OCI-LY1 (cell line): ENCODE data around the gene KCNIP4.

ENCODE experiments used
- H2AFZ ChIP-seq: fragments of 200-600 bp; sonication (generic), shearing (Covaris generic); 2 replicates; pipeline ENCODE4 v1.6.0; 2014; ENCODE audit warnings: antibody characterized with exemption, mild to moderate bottlenecking, low read length
- H3F3A ChIP-seq: fragments of 200-600 bp; sonication (generic), shearing (Covaris generic); 2 replicates; pipeline ENCODE4 v1.6.0; 2014; ENCODE audit warnings: mild to moderate bottlenecking, antibody characterized with exemption, low read length, moderate library complexity; ENCODE audit not compliant: insufficient read depth
- H3K27ac ChIP-seq: fragments of 200-600 bp; sonication (generic); 2 replicates; pipeline ENCODE4 v1.5.1; 2014; ENCODE audit warnings: low read length, mixed run types, mild to moderate bottlenecking, low read depth; ENCODE audit not compliant: poor library complexity, severe bottlenecking
- H3K27me3 ChIP-seq: fragments of 200-600 bp; sonication (generic); 2 replicates; pipeline ENCODE4 v1.6.0; 2014; ENCODE audit warnings: antibody characterized with exemption, mild to moderate bottlenecking, low read length, moderate library complexity; ENCODE audit not compliant: insufficient read depth
- H3K36me3 ChIP-seq: fragments of 200-600 bp; sonication (generic); 2 replicates; pipeline ENCODE4 v1.6.1; 2014; ENCODE audit warnings: mild to moderate bottlenecking, antibody characterized with exemption, low read length, moderate library complexity, mixed read lengths; ENCODE audit not compliant: insufficient read depth
- H3K4me1 ChIP-seq: fragments of 200-600 bp; sonication (generic); 2 replicates; pipeline ENCODE4 v1.5.1; 2014; ENCODE audit warnings: mild to moderate bottlenecking, low read length, moderate library complexity; ENCODE audit not compliant: insufficient read depth, severe bottlenecking
- H3K4me2 ChIP-seq: fragments of 200-600 bp; sonication (generic), shearing (Covaris generic); 2 replicates; pipeline ENCODE4 v1.6.1; 2014; ENCODE audit warnings: low read length
- H3K4me3 ChIP-seq: fragments of 200-600 bp; sonication (generic); 2 replicates; pipeline ENCODE4 v1.5.1; 2014; ENCODE audit warnings: low read length, low read depth, mild to moderate bottlenecking, mixed read lengths; ENCODE audit not compliant: poor library complexity, severe bottlenecking
- H3K79me2 ChIP-seq: fragments of 200-600 bp; shearing (Covaris generic); 2 replicates; pipeline ENCODE4 v1.6.1; 2016; ENCODE audit warnings: mixed run types, low read length, mixed read lengths; ENCODE audit not compliant: insufficient read depth
- H3K9ac ChIP-seq: fragments of 200-600 bp; sonication (generic), shearing (Covaris generic); 2 replicates; pipeline ENCODE4 v1.6.1; 2014; ENCODE audit warnings: mild to moderate bottlenecking, low read length, mixed read lengths
- H3K9me2 ChIP-seq: fragments of 200-600 bp; sonication (generic), shearing (Covaris generic); 2 replicates; pipeline ENCODE4 v1.6.1; 2014; ENCODE audit warnings: low read depth, mild to moderate bottlenecking, low read length, mixed read lengths
- H3K9me3 ChIP-seq: fragments of 200-600 bp; shearing (Covaris generic); 2 replicates; pipeline ENCODE4 v1.6.1; 2014; ENCODE audit warnings: low read length, mixed read lengths
- H4K20me1 ChIP-seq: fragments of 200-600 bp; sonication (generic), shearing (Covaris generic); 2 replicates; pipeline ENCODE4 v1.6.0; 2016; ENCODE audit warnings: mild to moderate bottlenecking, low read length; ENCODE audit not compliant: insufficient read depth
- CTCF ChIP-seq: fragments of 200-600 bp; sonication (generic), shearing (Covaris generic); IDR thresholded peaks from 2 replicates; pipeline ENCODE4 v1.5.1; 2017; ENCODE audit warnings: mild to moderate bottlenecking, antibody characterized with exemption, low read length, moderate library complexity, mixed read lengths
- EZH2 ChIP-seq: fragments of 200-600 bp; sonication (generic), shearing (Covaris generic); IDR thresholded peaks from 2 replicates; pipeline ENCODE4 v1.8.0; 2017; ENCODE audit warnings: borderline replicate concordance, mixed run types, mild to moderate bottlenecking, antibody characterized with exemption, low read length, moderate library complexity, mixed read lengths

KCNIP4 gene

DNA sequence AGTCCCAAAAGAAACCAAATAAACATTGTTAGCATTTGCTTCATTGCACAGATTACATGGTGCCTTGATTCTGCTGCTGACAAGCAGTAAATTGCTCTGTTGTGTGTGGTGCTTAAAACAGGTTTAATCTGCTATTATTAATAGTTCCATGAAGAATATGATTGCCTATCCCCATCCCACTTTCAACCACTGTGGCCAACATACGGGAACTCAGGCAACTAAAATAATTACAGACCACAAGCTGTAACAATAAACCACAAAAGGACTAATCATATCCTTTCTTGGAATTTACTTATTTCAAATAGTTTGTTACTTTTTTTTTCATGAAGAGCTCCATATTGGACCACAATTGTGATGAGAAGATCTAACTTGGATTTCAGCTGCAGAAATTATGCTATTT, 1116.8 kb downstream of the KCNIP4 start:
- no peak for TF ChIP-seq CTCF
- no peak for TF ChIP-seq EZH2
- no peaks in the 10 kb centered on the region for H3K9me3 ChIP-seq
- no peak overlapping the region for H2AFZ ChIP-seq
- no peaks in the 10 kb centered on the region for H3K27me3 ChIP-seq
- no peaks in the 10 kb centered on the region for H3F3A ChIP-seq
- no peaks in the 10 kb centered on the region for H3K36me3 ChIP-seq
- H3K9ac ChIP-seq: no peak overlapping the region
- no peaks in the 10 kb centered on the region for H3K79me2 ChIP-seq
- H3K4me2 ChIP-seq: no peak overlapping the region
- H3K27ac ChIP-seq: no peak overlapping the region
- no peaks in the 10 kb centered on the region for H3K9me2 ChIP-seq
- H3K4me1 ChIP-seq: no peaks in the 10 kb centered on the region
- no peaks in the 10 kb centered on the region for H4K20me1 ChIP-seq
- no peak overlapping the region for H3K4me3 ChIP-seq

DNA sequence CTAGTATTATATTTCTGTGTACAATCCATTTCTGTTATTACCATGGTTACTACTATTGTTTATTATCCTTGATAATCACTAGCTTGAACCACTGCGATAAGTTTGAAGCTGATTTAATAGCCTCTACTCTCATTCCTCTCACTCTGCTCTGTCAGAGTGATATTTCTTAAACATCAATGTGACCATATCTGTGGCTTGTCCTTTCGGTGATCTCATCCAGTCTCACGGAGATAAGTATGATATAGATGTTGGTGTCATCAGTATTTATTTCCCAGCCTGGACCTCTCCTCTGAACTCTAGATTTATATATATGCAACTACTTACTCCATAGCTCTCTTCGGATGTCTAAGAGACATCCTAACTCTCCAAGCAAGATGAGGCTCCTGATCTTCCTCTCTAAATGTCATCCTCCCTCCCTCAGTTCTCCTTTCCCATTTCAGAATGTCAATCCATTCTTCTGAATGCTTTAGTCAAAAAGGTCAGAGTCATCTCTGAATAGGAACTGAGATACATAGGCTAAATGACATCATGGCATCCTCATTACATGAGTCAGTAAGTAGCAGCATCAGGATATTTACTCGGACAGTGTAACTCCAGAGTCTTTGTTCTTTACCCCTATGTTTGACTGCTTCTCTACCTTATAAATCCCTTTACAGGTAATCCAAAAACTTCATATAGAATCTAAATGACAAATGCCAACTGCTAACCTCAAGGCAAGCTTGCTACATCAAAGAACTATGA, 1118.8 kb downstream of the KCNIP4 start:
- Histone ChIP-seq H3K4me2 (no peak overlapping the region), H3K4me1 (no peaks in the 10 kb centered on the region), H2AFZ (no peak overlapping the region), H3K9ac (no peak overlapping the region), H3K79me2 (no peaks in the 10 kb centered on the region), H3K27me3 (no peaks in the 10 kb centered on the region), H3F3A (no peaks in the 10 kb centered on the region), H4K20me1 (no peaks in the 10 kb centered on the region), H3K27ac (no peak overlapping the region), H3K4me3 (no peak overlapping the region), H3K36me3 (no peaks in the 10 kb centered on the region), H3K9me2 (no peaks in the 10 kb centered on the region), H3K9me3 (no peaks in the 10 kb centered on the region)
- TF ChIP-seq CTCF: no peak
- no peak for TF ChIP-seq EZH2

DNA sequence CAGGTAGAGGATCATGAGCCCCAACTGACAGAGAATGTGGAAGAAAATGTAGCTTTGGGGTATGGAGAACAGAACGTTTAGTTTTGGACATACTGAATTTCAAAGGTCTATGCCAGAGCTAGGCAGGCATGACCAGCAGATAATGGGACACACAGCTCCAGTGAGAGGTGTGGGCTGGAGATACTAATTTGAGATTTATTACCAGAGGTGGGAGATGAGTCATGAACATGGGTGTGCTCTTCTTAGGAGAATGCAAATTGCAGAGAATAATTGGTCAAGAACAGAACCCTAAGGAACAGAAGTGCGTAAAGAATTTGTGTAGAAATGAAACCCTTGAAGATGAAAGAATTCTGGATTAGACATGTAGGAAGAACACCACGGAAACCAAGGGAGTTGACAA, 1123.1 kb downstream of the KCNIP4 start:
- Histone ChIP-seq H3K9me2 (no peaks in the 10 kb centered on the region), H3K27me3 (no peaks in the 10 kb centered on the region), H3K4me3 (no peak overlapping the region), H3K36me3 (no peaks in the 10 kb centered on the region), H3K27ac (no peak overlapping the region), H3K9me3 (no peaks in the 10 kb centered on the region), H3K79me2 (no peaks in the 10 kb centered on the region), H3K9ac (no peak overlapping the region), H4K20me1 (no peaks in the 10 kb centered on the region), H3K4me1 (no peaks in the 10 kb centered on the region), H3F3A (no peaks in the 10 kb centered on the region), H3K4me2 (no peak overlapping the region), H2AFZ (no peak overlapping the region)
- TF ChIP-seq CTCF (no peak), EZH2 (no peak)
